Aorta (tissue), 5 donors: ENCODE measurements around the gene CRELD1. TPM values are rescaled to one million over a fixed set of nuclear protein-coding genes. Genes with fewer than 3 reads are reported as not detected.

Experiments used
- ATAC-seq: fragments of 200-7000 bp; cut with Tn5 transposase; one replicate; pipeline ENCODE4 v1.9.1; 2022; ENCODE audit warnings: moderate library complexity; ENCODE audit not compliant: low FRiP score
- DNase-seq, 2 donors: peaks; one replicate each; pipeline ENCODE4 v3.0.0-alpha.2; 2020
- H3K27ac ChIP-seq, 2 donors: one replicate each; pipeline ENCODE4 v1.5.1; 2013; ENCODE audit warnings: low read length in 2 of 2, mild to moderate bottlenecking in 2 of 2, moderate library complexity in 2 of 2, control low read depth in 1 of 2, inconsistent platforms in 1 of 2, low read depth in 1 of 2
- H3K27me3 ChIP-seq, 2 donors: one replicate each; pipeline ENCODE4 v1.6.1; 2013; ENCODE audit warnings: control low read depth in 1 of 2, low read length in 1 of 2, mild to moderate bottlenecking in 1 of 2, moderate library complexity in 1 of 2; ENCODE audit not compliant: insufficient read depth in 2 of 2, control insufficient read depth in 1 of 2
- H3K36me3 ChIP-seq, 2 donors: one replicate each; pipeline ENCODE4 v1.6.1; 2013; ENCODE audit warnings: control low read depth in 1 of 2, low read length in 1 of 2, mild to moderate bottlenecking in 1 of 2; ENCODE audit not compliant: insufficient read depth in 2 of 2, control insufficient read depth in 1 of 2
- H3K4me1 ChIP-seq, 2 donors: one replicate each; pipeline ENCODE4 v1.6.1; 2013; ENCODE audit warnings: low read length in 2 of 2, control low read depth in 1 of 2, mild to moderate bottlenecking in 1 of 2, moderate library complexity in 1 of 2; ENCODE audit not compliant: insufficient read depth in 2 of 2, control insufficient read depth in 1 of 2
- H3K4me3 ChIP-seq, 2 donors: one replicate each; pipeline ENCODE4 v1.5.1; 2013; ENCODE audit warnings: low read length in 2 of 2, control low read depth in 1 of 2, mild to moderate bottlenecking in 1 of 2
- H3K9me3 ChIP-seq: one replicate; pipeline ENCODE4 v1.6.1; 2013; ENCODE audit warnings: mild to moderate bottlenecking, low read length; ENCODE audit not compliant: control insufficient read depth
- WGBS, 2 donors: extraction: QIAGEN DNeasy Blood & Tissue Kit; methylation state at CpG; one replicate each; pipeline ENCODE4 v1.1.7; 2013; 5-methylcytosine and 5-hydroxymethylcytosine counted together
- intact Hi-C, 2 donors: fragments of 100-400 bp; cut with DNase I; formaldehyde crosslinking; loops; one replicate each; pipeline versions ENCODE4 v1.14.2 to v1.15.0; 2022
- polyA plus RNA-seq, 2 donors: library from polyadenylated mRNA; stranded (reverse); fragments of 200-250 nt; gene quantifications; one replicate each; pipeline ENCODE4 v1.2.3, GENCODE V29; 2013
- total RNA-seq, 2 donors: library from RNA; stranded (reverse); fragmentation: NEBNext Ultra II Directional; extraction: Animal tissue kit (Norgen Biotek cat#: 25700); gene quantifications; one replicate each; pipeline ENCODE4 v1.2.1, GENCODE V29; 2021
- donor health status: healthy with polysubstance abuse.
- donor health status: Bipolar disorder and iron deficiency.
- donor health status: DM: no; HTN: no; CAD: no.
- donor health status: DM: no; HTN: no; CAD: no.
- donor health status: DM: yes; HTN: yes; CAD: no.

CRELD1 gene
- total and polyA plus RNA-seq, 4 donors: 30.8 to 44.3 (median 35.9) TPM

DNA sequence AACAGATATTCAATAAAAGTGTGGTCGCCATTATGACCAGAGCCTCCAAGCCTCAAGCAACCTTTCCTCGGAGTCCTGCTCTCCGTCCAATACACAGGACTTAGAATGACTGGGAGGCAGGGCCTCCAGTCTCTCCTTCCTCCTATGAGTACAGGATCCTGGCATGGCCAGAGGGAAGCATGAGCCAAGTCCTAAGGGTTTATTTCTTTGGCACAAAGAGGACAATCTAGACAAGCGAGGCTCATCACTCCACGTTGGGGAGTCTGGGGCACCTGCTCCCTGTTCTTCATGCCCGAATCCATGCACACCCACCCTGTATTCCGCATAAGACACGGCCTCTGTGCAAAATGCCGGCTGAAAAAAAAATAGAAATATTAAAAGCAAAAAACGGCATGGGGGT is 11.7 kb downstream of the CRELD1 start:
- H3K9me3 ChIP-seq: no peaks in the 10 kb centered on the region
- no peak overlapping the region for H3K4me3 ChIP-seq
- intact Hi-C loops: loop anchor here in 1 of 2 donors (5.0 kb wide), 1 partner anchor 228 kb away; no protein-coding TSS in a partner anchor
- H3K4me1 ChIP-seq: no peaks in the 10 kb centered on the region
- 70 to 72% methylated on average over 10 of the region's 10 CpGs for WGBS, 2 donors
- no peaks in the 10 kb centered on the region for H3K27me3 ChIP-seq
- H3K27ac ChIP-seq: no peak overlapping the region
- no peak for ATAC-seq
- no peak for DNase-seq
- H3K36me3 ChIP-seq: no peaks in the 10 kb centered on the region

GRCh38 chr3:9946112-9947024 is 12.7 kb downstream of the CRELD1 start:
- intact Hi-C loops: loop anchor here in 1 of 2 donors (5.0 kb wide), 1 partner anchor 229 kb away; no protein-coding TSS in a partner anchor
- 1 to 3% methylated on average over 84 to 90 of the region's 90 CpGs for WGBS, 2 donors
- DNase-seq (peak; percentile 94 to 96), ATAC-seq (peak; percentile 92)
- peak overlapping the region; percentile 7 to 28 for H3K4me3 ChIP-seq
- no peaks in the 10 kb centered on the region for H3K27me3 ChIP-seq
- no peaks in the 10 kb centered on the region for H3K9me3 ChIP-seq
- H3K4me1 ChIP-seq: no peaks in the 10 kb centered on the region
- H3K36me3 ChIP-seq: no peaks in the 10 kb centered on the region
- peak overlapping the region in 1 of 2 donors; percentile 60 for H3K27ac ChIP-seq

- intact Hi-C loops: loop anchor here in 1 of 2 donors (5.0 kb wide), 1 partner anchor 230 kb away; no protein-coding TSS in a partner anchor
- peak overlapping the region in 1 of 2 donors; percentile 60 for H3K27ac ChIP-seq
- 14 to 16% methylated on average over 83 to 86 of the region's 86 CpGs for WGBS, 2 donors
Observed at GRCh38 chr3:9947025-9947995, 13.7 kb downstream of the CRELD1 start.

DNA sequence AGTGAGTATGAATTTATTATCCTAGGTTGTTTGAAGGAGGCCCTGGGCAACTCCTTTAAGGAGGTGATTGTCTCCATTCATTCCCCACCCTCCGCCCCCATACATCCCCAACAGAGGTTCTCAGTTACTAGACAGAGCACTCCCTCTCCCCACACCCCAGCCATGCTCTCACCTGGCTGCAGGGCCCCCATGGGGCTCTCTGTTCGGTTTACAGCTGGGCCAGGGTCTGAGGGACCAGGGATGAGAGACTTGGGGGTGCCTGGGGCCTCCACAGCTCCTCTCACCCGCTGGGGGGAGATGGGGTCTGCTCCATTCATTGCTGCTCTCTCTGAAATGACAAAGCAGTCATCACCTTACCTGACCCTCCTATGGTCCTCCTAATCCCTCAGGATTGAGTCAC is 15.0 kb downstream of the CRELD1 start:
- H3K4me3 ChIP-seq: no peak overlapping the region
- no peaks in the 10 kb centered on the region for H3K27me3 ChIP-seq
- WGBS, 2 donors: 87 to 88% methylated on average over 3 of the region's 3 CpGs
- ATAC-seq (no peak), DNase-seq (peak in 1 of 2 donors; percentile 48)
- H3K27ac ChIP-seq: no peak overlapping the region
- H3K9me3 ChIP-seq: no peaks in the 10 kb centered on the region
- H3K36me3 ChIP-seq: no peaks in the 10 kb centered on the region
- intact Hi-C loops: loop anchor here in 1 of 2 donors (5.0 kb wide), 1 partner anchor 231 kb away; no protein-coding TSS in a partner anchor
- H3K4me1 ChIP-seq: no peaks in the 10 kb centered on the region

More at GRCh38 chr3:9947025-9947995, 13.7 kb downstream of the CRELD1 start:
- Histone ChIP-seq H3K9me3 (no peaks in the 10 kb centered on the region), H3K36me3 (no peaks in the 10 kb centered on the region), H3K27me3 (no peaks in the 10 kb centered on the region), H3K4me3 (peak overlapping the region; percentile 10 to 28), H3K4me1 (no peaks in the 10 kb centered on the region)
- DNase-seq: peak; percentile 81 to 91
- ATAC-seq: peak; percentile 87

DNA sequence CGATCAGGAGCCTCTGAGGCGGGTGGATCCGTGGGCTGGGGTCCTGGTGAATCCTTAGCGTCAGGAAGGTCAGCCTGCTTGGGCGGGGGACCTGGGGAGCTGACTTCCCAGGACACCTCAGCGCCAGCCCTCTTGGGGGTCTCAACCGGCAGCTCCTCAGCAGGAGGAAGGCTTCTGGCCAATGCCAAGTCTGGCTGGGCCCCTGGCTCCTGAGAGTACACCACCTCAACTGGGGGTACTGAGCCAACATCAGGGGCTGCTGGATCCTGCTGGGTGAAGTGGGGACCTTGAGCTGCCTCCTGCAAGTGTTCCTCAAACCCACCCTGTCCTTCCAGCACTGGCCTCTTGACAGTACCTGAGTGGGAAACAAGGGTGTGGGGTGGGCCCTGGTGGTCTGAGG is 15.5 kb downstream of the CRELD1 start:
- H3K27me3 ChIP-seq: no peaks in the 10 kb centered on the region
- 89 to 95% methylated on average over 7 of the region's 7 CpGs for WGBS, 2 donors
- intact Hi-C loops: loop anchor here in 1 of 2 donors (5.0 kb wide), 1 partner anchor 232 kb away; no protein-coding TSS in a partner anchor
- H3K36me3 ChIP-seq: no peaks in the 10 kb centered on the region
- H3K4me3 ChIP-seq: no peak overlapping the region
- H3K4me1 ChIP-seq: no peaks in the 10 kb centered on the region
- no peaks in the 10 kb centered on the region for H3K9me3 ChIP-seq
- H3K27ac ChIP-seq: no peak overlapping the region
- ATAC-seq (no peak), DNase-seq (peak in 1 of 2 donors; percentile 69)

DNA sequence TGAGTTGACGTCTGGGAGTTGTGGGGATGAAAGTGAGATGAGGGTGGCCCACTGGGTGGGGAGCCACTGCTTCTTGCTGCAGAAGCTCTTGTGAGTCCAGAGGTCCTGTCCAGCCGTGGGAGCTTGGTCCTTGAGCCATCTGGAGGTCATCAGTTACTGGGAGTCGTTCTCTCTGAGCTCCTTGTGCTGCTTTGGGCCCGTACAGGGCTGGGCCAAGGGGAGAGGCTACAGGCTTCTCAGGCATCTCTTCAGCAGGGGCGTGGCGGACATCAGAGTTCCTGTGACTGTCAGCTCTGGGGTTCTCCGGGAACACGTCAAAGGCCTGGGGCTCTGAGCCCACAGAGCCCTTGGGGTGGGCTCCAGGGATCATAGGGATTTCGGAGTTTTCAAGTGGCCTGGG is 16.0 kb downstream of the CRELD1 start:
- Histone ChIP-seq H3K36me3 (no peaks in the 10 kb centered on the region), H3K27ac (no peak overlapping the region), H3K4me1 (no peaks in the 10 kb centered on the region), H3K9me3 (no peaks in the 10 kb centered on the region), H3K27me3 (no peaks in the 10 kb centered on the region), H3K4me3 (no peak overlapping the region)
- ATAC-seq: no peak
- intact Hi-C loops: loop anchor here in 1 of 2 donors (5.0 kb wide), 1 partner anchor 232 kb away; no protein-coding TSS in a partner anchor
- 83 to 85% methylated on average over 9 of the region's 9 CpGs for WGBS, 2 donors
- DNase-seq: no peak

- intact Hi-C loops: no loop called here
- DNase-seq (peak in 1 of 2 donors; percentile 30), ATAC-seq (no peak)
- Histone ChIP-seq H3K4me3 (no peak overlapping the region), H3K27ac (no peak overlapping the region), H3K9me3 (no peaks in the 10 kb centered on the region), H3K36me3 (no peaks in the 10 kb centered on the region), H3K4me1 (no peaks in the 10 kb centered on the region), H3K27me3 (no peaks in the 10 kb centered on the region)
- WGBS, 2 donors: 48% methylated on average over 7 of the region's 7 CpGs
Observed at GRCh38 chr3:9951126-9951525, 17.5 kb downstream of the CRELD1 start.

DNA sequence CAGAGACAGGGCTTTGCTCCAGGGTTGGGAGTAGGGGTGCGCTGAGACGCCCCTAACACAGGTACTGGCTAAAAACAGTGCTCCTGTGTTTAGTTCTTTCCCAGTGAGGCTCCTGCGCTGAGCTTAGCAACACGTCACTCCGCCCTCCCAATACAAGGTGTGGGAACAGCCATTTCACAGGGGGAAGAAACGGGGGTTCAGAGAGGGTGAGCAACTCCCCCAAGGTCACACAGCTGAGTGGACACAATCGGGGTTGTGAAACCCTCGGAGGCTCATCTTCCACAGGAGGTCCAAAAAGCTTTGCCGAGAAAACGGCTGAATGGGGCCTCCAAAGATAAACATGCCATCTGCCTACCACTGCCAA is 17.9 kb downstream of the CRELD1 start:
- H3K27me3 ChIP-seq: no peaks in the 10 kb centered on the region
- DNase-seq (peak in 1 of 2 donors; percentile 23), ATAC-seq (no peak)
- no peaks in the 10 kb centered on the region for H3K4me1 ChIP-seq
- H3K4me3 ChIP-seq: peak overlapping the region in 1 of 2 donors; percentile 44
- intact Hi-C loops: no loop called here
- no peak overlapping the region for H3K27ac ChIP-seq
- H3K36me3 ChIP-seq: no peaks in the 10 kb centered on the region
- 32 to 34% methylated on average over 10 of the region's 10 CpGs for WGBS, 2 donors
- no peaks in the 10 kb centered on the region for H3K9me3 ChIP-seq
